Measurements from ENCODE around the gene BEND6.

The BEND6 gene

DNA sequence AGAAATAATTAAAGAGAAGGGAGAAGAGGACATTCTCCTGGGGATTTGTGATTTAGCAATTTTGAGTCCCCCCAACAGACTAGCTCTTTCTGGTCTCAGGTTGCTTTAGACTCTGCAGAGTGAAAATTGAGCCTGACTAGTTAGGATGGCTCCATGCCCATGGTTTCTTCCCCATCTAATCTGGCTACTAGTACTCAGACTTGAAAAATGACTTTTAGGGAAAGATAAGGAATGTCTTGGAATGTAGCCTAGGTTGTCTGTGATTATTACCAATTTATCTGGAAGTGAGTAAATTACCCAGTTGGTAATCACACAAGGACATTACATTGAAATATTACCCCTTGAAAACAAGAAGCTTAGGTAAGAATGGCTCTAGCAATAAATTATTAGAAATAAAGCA is 4.2 kb downstream of the BEND6 start:
- Histone ChIP-seq H3K4me3 (ENCODE audit: low read depth, low read length) (no peak overlapping the region), H3K27me3 (replicated peaks) (no peaks in the 10 kb centered on the region), H3K36me3 (replicated peaks) (no peaks in the 10 kb centered on the region), H3K27ac (no peak overlapping the region)
- TF ChIP-seq, protein P1, sequence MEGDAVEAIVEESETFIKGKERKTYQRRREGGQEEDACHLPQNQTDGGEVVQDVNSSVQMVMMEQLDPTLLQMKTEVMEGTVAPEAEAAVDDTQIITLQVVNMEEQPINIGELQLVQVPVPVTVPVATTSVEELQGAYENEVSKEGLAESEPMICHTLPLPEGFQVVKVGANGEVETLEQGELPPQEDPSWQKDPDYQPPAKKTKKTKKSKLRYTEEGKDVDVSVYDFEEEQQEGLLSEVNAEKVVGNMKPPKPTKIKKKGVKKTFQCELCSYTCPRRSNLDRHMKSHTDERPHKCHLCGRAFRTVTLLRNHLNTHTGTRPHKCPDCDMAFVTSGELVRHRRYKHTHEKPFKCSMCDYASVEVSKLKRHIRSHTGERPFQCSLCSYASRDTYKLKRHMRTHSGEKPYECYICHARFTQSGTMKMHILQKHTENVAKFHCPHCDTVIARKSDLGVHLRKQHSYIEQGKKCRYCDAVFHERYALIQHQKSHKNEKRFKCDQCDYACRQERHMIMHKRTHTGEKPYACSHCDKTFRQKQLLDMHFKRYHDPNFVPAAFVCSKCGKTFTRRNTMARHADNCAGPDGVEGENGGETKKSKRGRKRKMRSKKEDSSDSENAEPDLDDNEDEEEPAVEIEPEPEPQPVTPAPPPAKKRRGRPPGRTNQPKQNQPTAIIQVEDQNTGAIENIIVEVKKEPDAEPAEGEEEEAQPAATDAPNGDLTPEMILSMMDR (IDR thresholded peaks at IDR 0.05; ENCODE audit: low read depth, low read length, missing control alignments), result no peak
- DNase-seq, result no peak
- in situ Hi-C loops (cut with HindIII; ENCODE audit: low pct_ligation_motif_present, low sequenced_read_pairs), result no loop called here

DNA sequence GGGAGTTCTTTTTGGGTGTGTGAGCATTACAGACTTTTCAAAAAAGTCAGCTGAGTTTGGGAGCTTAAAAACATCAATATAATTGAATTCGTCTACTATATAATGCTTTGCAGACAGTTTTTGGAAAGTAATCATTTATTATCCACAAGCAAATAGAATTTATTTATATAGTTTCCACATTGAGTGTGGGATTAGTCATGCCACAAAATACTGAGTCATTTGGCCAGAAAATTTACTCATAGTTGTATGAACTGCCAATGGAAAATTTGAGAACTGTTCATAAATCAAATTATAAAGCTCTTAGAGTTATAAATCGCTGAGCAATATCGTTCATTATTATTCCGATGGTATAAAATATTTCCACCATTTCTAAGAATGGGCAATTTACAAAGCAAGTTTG is 5.0 kb downstream of the BEND6 start:
- DNase-seq, result no peak
- TF ChIP-seq, protein P1 (IDR thresholded peaks at IDR 0.05; ENCODE audit: low read depth, low read length, missing control alignments), result no peak
- in situ Hi-C loops (cut with HindIII; ENCODE audit: low pct_ligation_motif_present, low sequenced_read_pairs), result no loop called here
- H3K36me3 ChIP-seq (replicated peaks), result no peaks in the 10 kb centered on the region
- H3K27me3 ChIP-seq (replicated peaks), result no peaks in the 10 kb centered on the region
- H3K4me3 ChIP-seq (ENCODE audit: low read depth, low read length), result no peak overlapping the region
- peak overlapping the region; percentile 33 for H3K27ac ChIP-seq

- TF ChIP-seq, protein P1 (IDR thresholded peaks at IDR 0.05; ENCODE audit: low read depth, low read length, missing control alignments), result no peak
- Histone ChIP-seq H3K27me3 (replicated peaks) (no peaks in the 10 kb centered on the region), H3K36me3 (replicated peaks) (no peaks in the 10 kb centered on the region), H3K27ac (no peak overlapping the region), H3K4me3 (ENCODE audit: low read depth, low read length) (no peak overlapping the region)
- in situ Hi-C loops (cut with HindIII; ENCODE audit: low pct_ligation_motif_present, low sequenced_read_pairs), result no loop called here
- DNase-seq, result no peak
Measured at GRCh38 chr6:56961151-56961550, 6.2 kb downstream of the BEND6 start.

- Histone ChIP-seq H3K4me3 (ENCODE audit: low read depth, low read length) (no peak overlapping the region), H3K27ac (no peak overlapping the region), H3K27me3 (replicated peaks) (no peaks in the 10 kb centered on the region), H3K36me3 (replicated peaks) (no peaks in the 10 kb centered on the region)
- TF ChIP-seq, protein P1 (IDR thresholded peaks at IDR 0.05; ENCODE audit: low read depth, low read length, missing control alignments), result no peak
- in situ Hi-C loops (cut with HindIII; ENCODE audit: low pct_ligation_motif_present, low sequenced_read_pairs), result no loop called here
- DNase-seq, result no peak
Measured at GRCh38 chr6:56962441-56962840, 7.5 kb downstream of the BEND6 start.

DNA sequence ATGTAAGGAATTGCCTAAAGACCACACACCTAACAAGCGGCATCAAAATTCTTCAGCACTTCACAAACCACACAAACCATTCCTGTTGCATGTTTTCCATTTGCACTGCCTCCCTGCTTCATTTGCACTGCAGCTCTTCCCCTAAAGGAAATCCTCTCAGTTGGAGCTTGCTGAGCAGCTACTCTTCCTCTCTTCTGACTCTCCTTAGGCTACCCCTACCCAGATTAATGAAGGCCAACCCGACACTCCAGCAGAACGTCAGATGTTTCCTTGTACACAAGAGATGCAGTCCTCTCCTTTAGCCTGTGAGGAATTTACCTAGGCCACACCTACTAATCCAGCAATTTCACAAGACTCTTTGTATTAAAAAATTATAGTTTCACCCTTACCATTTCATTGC is 8.1 kb downstream of the BEND6 start:
- no peak for DNase-seq
- in situ Hi-C loops (cut with HindIII; ENCODE audit: low pct_ligation_motif_present, low sequenced_read_pairs), result no loop called here

DNA sequence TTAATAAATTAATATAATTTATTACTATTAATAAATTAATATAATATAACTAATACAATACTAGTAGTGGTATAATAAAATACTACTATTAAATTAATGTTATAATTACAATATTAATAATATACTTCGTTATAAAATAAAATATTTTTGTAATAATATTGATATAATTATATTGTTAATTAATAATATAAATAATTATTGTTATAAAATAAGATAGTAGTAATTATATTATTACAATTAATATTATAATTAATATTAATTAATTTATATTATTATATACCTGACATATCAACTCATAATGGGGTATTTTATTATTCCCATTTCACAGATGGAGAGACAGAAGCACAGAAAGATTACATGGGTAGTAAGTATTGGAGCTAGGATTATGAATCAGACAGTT is 8.9 kb downstream of the BEND6 start:
- Histone ChIP-seq H3K27ac (no peak overlapping the region), H3K27me3 (replicated peaks) (no peaks in the 10 kb centered on the region), H3K36me3 (replicated peaks) (no peaks in the 10 kb centered on the region), H3K4me3 (ENCODE audit: low read depth, low read length) (no peak overlapping the region)
- no peak for DNase-seq
- TF ChIP-seq, protein P1 (IDR thresholded peaks at IDR 0.05; ENCODE audit: low read depth, low read length, missing control alignments), result no peak
- in situ Hi-C loops (cut with HindIII; ENCODE audit: low pct_ligation_motif_present, low sequenced_read_pairs), result no loop called here

More for the DNA sequence above, 8.1 kb downstream of the BEND6 start:
- TF ChIP-seq, protein P1 (IDR thresholded peaks at IDR 0.05; ENCODE audit: low read depth, low read length, missing control alignments), result no peak
- Histone ChIP-seq H3K36me3 (replicated peaks) (no peaks in the 10 kb centered on the region), H3K27ac (no peak overlapping the region), H3K27me3 (replicated peaks) (no peaks in the 10 kb centered on the region), H3K4me3 (ENCODE audit: low read depth, low read length) (no peak overlapping the region)

All from brain microvascular endothelial cell (primary cell).